ENCODE results near the gene LMF2.

DNA sequence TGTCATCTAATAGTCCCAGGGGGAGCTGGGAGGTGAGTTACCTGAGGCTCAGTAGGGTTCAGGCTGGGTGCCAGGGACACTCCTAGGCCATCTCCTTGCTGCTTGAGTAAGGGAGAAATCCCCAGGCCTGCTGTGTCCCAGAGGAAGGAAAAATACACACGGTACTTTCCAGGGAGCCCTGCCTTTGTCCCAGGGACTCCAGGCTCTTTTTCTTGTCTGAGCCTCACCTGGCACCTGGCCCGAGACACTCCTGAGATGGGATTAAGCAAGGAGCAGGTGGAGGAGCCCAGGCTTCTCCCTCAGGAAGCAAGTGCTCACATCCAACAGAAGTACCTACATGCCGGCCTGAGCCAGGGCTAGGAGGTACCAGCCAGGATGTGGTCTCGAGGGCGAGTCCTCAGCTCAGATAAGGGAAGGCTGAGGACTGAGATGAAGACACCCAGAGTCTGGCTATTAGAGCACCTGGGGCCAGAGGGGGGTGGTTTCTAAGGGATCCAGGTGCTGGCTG, 37.3 kb upstream of the LMF2 start:
- TF ChIP-seq, protein P1, sequence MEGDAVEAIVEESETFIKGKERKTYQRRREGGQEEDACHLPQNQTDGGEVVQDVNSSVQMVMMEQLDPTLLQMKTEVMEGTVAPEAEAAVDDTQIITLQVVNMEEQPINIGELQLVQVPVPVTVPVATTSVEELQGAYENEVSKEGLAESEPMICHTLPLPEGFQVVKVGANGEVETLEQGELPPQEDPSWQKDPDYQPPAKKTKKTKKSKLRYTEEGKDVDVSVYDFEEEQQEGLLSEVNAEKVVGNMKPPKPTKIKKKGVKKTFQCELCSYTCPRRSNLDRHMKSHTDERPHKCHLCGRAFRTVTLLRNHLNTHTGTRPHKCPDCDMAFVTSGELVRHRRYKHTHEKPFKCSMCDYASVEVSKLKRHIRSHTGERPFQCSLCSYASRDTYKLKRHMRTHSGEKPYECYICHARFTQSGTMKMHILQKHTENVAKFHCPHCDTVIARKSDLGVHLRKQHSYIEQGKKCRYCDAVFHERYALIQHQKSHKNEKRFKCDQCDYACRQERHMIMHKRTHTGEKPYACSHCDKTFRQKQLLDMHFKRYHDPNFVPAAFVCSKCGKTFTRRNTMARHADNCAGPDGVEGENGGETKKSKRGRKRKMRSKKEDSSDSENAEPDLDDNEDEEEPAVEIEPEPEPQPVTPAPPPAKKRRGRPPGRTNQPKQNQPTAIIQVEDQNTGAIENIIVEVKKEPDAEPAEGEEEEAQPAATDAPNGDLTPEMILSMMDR (IDR thresholded peaks at IDR 0.05), result no peak
- no peak for TF ChIP-seq POLR2A (IDR thresholded peaks at IDR 0.05)
- no peak for TF ChIP-seq POLR2AphosphoS5 (IDR thresholded peaks at IDR 0.05)

Data from breast epithelium (tissue), 3 donors.